Kidney capillary endothelial cell (primary cell): Measurements from ENCODE around the gene ENAH.
"Not testable (repeated sequence)": the region's sequence is repeated elsewhere in the genome, so short reads cannot be mapped to it uniquely, and the experiment has no call there.

Source experiments
- DNase-seq: peaks from one replicate; pipeline ENCODE4 v3.0.0-alpha.2; 2018; ENCODE audit warnings: low spot score

The ENAH gene

GRCh38 chr1:225486856-225487255, 166.1 kb downstream of the ENAH start:
- DNase-seq: no peak

GRCh38 chr1:225485991-225486530, 166.9 kb downstream of the ENAH start:
- DNase-seq: no peak

GRCh38 chr1:225485226-225485625, 167.7 kb downstream of the ENAH start:
- DNase-seq: no peak

GRCh38 chr1:225484657-225485214, 168.2 kb downstream of the ENAH start:
- DNase-seq: no peak

- no peak for DNase-seq
Observed at GRCh38 chr1:225483818-225484656, 168.9 kb downstream of the ENAH start.

GRCh38 chr1:225482421-225482950, 170.4 kb downstream of the ENAH start:
- no peak for DNase-seq

GRCh38 chr1:225481738-225482137, 171.2 kb downstream of the ENAH start:
- no peak for DNase-seq

GRCh38 chr1:225480825-225481434, 172.0 kb downstream of the ENAH start:
- DNase-seq: no peak

GRCh38 chr1:225479996-225480720, 172.8 kb downstream of the ENAH start:
- no peak for DNase-seq

GRCh38 chr1:225479341-225479740, 173.6 kb downstream of the ENAH start:
- no peak for DNase-seq

GRCh38 chr1:225477296-225477911, 175.5 kb downstream of the ENAH start:
- DNase-seq: no peak

GRCh38 chr1:225476538-225476988, 176.4 kb downstream of the ENAH start:
- no peak for DNase-seq

GRCh38 chr1:225476100-225476511, 176.8 kb downstream of the ENAH start:
- DNase-seq: no peak

- DNase-seq: peak; percentile 51
Observed at GRCh38 chr1:225474986-225475820, 177.7 kb downstream of the ENAH start.

GRCh38 chr1:225474439-225474985, 178.4 kb downstream of the ENAH start:
- no peak for DNase-seq

GRCh38 chr1:225473676-225474438, 179.1 kb downstream of the ENAH start:
- not testable (repeated sequence) for DNase-seq

- not testable (repeated sequence) for DNase-seq
Observed at GRCh38 chr1:225473266-225473665, 179.7 kb downstream of the ENAH start.

GRCh38 chr1:225471453-225472301, 181.2 kb downstream of the ENAH start:
- DNase-seq: no peak

- DNase-seq: no peak
Observed at GRCh38 chr1:225471109-225471452, 181.8 kb downstream of the ENAH start.
